GM23338 (cell line): Measurements from ENCODE around the gene C5orf34. TPM values are rescaled to one million over a fixed set of nuclear protein-coding genes. Genes with fewer than 3 reads are reported as not detected.

Source experiments
- ATAC-seq: fragments of 200-7000 bp; cut with Tn5 transposase; 3 replicates; pipeline ENCODE4 v1.9.1; 2020
- DNase-seq: peaks from one replicate; pipeline ENCODE4 v3.0.0-alpha.2; 2015; ENCODE audit warnings: low spot score
- H2AFZ ChIP-seq: fragments of 200-600 bp; sonication (generic); 2 replicates; pipeline ENCODE4 v1.8.0; 2016; ENCODE audit warnings: antibody characterized with exemption, mild to moderate bottlenecking, moderate library complexity
- H3F3A ChIP-seq: fragments of 200-600 bp; sonication (generic); replicated peaks from 2 replicates; pipeline ENCODE4 v1.8.0; 2017; ENCODE audit warnings: antibody characterized with exemption, mixed run types, low read depth
- H3K27ac ChIP-seq: fragments of 200-600 bp; sonication (generic); 2 replicates; pipeline ENCODE4 v1.6.1; 2016; ENCODE audit warnings: low read depth
- H3K27me3 ChIP-seq: fragments of 200-600 bp; sonication (generic); 2 replicates; pipeline ENCODE4 v1.8.0; 2016; ENCODE audit warnings: mild to moderate bottlenecking, mixed run types, moderate library complexity; ENCODE audit not compliant: insufficient read depth
- H3K36me3 ChIP-seq: fragments of 200-600 bp; sonication (generic); 2 replicates; pipeline ENCODE4 v1.8.0; 2016; ENCODE audit warnings: mild to moderate bottlenecking; ENCODE audit not compliant: insufficient read depth
- H3K4me1 ChIP-seq: fragments of 200-600 bp; sonication (generic); 2 replicates; pipeline ENCODE4 v1.8.0; 2016; ENCODE audit warnings: mild to moderate bottlenecking, moderate library complexity; ENCODE audit not compliant: insufficient read depth
- H3K4me2 ChIP-seq: fragments of 200-600 bp; sonication (generic); 2 replicates; pipeline ENCODE4 v1.7.1; 2017; ENCODE audit warnings: mixed run types
- H3K4me3 ChIP-seq: fragments of 200-600 bp; sonication (generic); 2 replicates; pipeline ENCODE4 v1.6.1; 2016; ENCODE audit warnings: mixed run types
- H3K79me2 ChIP-seq: fragments of 200-600 bp; sonication (generic); replicated peaks from 2 replicates; pipeline ENCODE4 v1.8.0; 2017; ENCODE audit warnings: mild to moderate bottlenecking; ENCODE audit not compliant: insufficient read depth
- H3K9me2 ChIP-seq: fragments of 200-600 bp; sonication (generic); 2 replicates; pipeline ENCODE4 v1.8.0; 2017; ENCODE audit not compliant: insufficient read depth
- H4K20me1 ChIP-seq: fragments of 200-600 bp; sonication (generic); replicated peaks from 2 replicates; pipeline ENCODE4 v1.8.0; 2017; ENCODE audit warnings: mild to moderate bottlenecking; ENCODE audit not compliant: insufficient read depth
- H3K27ac Mint-ChIP-seq: 2 replicates; pipeline ENCODE4 v1.8.0; 2020; ENCODE audit warnings: inconsistent platforms, mild to moderate bottlenecking, moderate library complexity, mixed read lengths
- H3K27me3 Mint-ChIP-seq: 3 replicates; pipeline ENCODE4 v1.8.0; 2022; ENCODE audit warnings: low read depth, mild to moderate bottlenecking, moderate library complexity, mixed read lengths, inconsistent platforms; ENCODE audit not compliant: insufficient read depth, poor library complexity
- H3K36me3 Mint-ChIP-seq: 3 replicates; pipeline ENCODE4 v1.8.0; 2021; ENCODE audit warnings: low read depth, mild to moderate bottlenecking, inconsistent platforms, moderate library complexity, mixed read lengths
- H3K4me1 Mint-ChIP-seq: 3 replicates; pipeline ENCODE4 v1.8.0; 2020; ENCODE audit warnings: mild to moderate bottlenecking, inconsistent platforms, mixed read lengths
- H3K4me3 Mint-ChIP-seq: 3 replicates; pipeline ENCODE4 v1.8.0; 2021; ENCODE audit warnings: moderate library complexity, mild to moderate bottlenecking, inconsistent platforms, mixed read lengths
- H3K9me3 Mint-ChIP-seq: 3 replicates; pipeline ENCODE4 v1.8.0; 2020; ENCODE audit warnings: moderate library complexity, mild to moderate bottlenecking, inconsistent platforms, mixed read lengths
- CREB1 ChIP-seq: fragments of 250-450 bp; sonication (Bioruptor Pico); IDR thresholded peaks from 2 replicates; pipeline ENCODE4 v1.5.0; 2020; ENCODE audit warnings: low read depth, mild to moderate bottlenecking, moderate library complexity
- CTCF ChIP-seq, 2 experiments: fragments of 200-600 bp in 1 of 2; sonication (generic) in 1 of 2; conservative IDR thresholded peaks; 2 replicates each; pipeline versions ENCODE4 v1.5.1 to v1.6.1; 2016 to 2017; ENCODE audit warnings: antibody characterized with exemption in 2 of 2, low read depth in 2 of 2, mild to moderate bottlenecking in 2 of 2, moderate library complexity in 1 of 2
- ETS1 ChIP-seq: IDR thresholded peaks from 2 replicates; pipeline ENCODE4 v1.6.1; 2016; ENCODE audit warnings: antibody characterized with exemption
- EZH2 ChIP-seq: fragments of 200-600 bp; sonication (generic); IDR thresholded peaks from one replicate; pipeline ENCODE4 v1.8.0; 2017; ENCODE audit warnings: antibody characterized with exemption, mild to moderate bottlenecking, low read depth; ENCODE audit not compliant: unreplicated experiment
- EZH2phosphoT487 ChIP-seq: fragments of 200-600 bp; sonication (generic); IDR thresholded peaks from one replicate; pipeline ENCODE4 v1.8.1; 2018; ENCODE audit warnings: antibody characterized with exemption; ENCODE audit not compliant: unreplicated experiment
- JUNB ChIP-seq: IDR thresholded peaks from one replicate; pipeline ENCODE4 v1.6.1; 2016; ENCODE audit warnings: antibody characterized with exemption; ENCODE audit not compliant: unreplicated experiment
- NANOG ChIP-seq: IDR thresholded peaks from 2 replicates; pipeline ENCODE4 v1.6.1; 2016; ENCODE audit warnings: antibody characterized with exemption, borderline replicate concordance
- POLR2AphosphoS5 ChIP-seq: IDR thresholded peaks from 2 replicates; pipeline ENCODE4 v1.6.1; 2016; ENCODE audit warnings: antibody characterized with exemption, low read depth
- STAT1 ChIP-seq: IDR thresholded peaks from one replicate; pipeline ENCODE4 v1.6.1; 2016; ENCODE audit warnings: antibody characterized with exemption; ENCODE audit not compliant: unreplicated experiment
- ZNF114 ChIP-seq: fragments of 250-450 bp; sonication (Bioruptor Pico); IDR thresholded peaks from 2 replicates; pipeline ENCODE4 v1.5.0; 2020; ENCODE audit warnings: mild to moderate bottlenecking, moderate library complexity
- ZNF331 ChIP-seq: fragments of 250-450 bp; sonication (Bioruptor Pico); IDR thresholded peaks from 2 replicates; pipeline ENCODE4 v1.5.0; 2020; ENCODE audit warnings: low read depth, mild to moderate bottlenecking, moderate library complexity
- polyA plus RNA-seq: library from polyadenylated mRNA; unstranded; fragments of >200 nt; fragmentation: Nextera tagmentation; extraction: Ambion mirVana; gene quantifications from 2 replicates; pipeline ENCODE4 v1.2.1, GENCODE V29; 2016
- total RNA-seq: library from RNA; depleted of rRNA; stranded (reverse); fragments of >200 nt; shearing (Covaris generic); gene quantifications from 2 replicates; pipeline ENCODE4 v1.2.3, GENCODE V29; 2014
- TF ChIP-seq, protein P1 (sequence below): fragments of 250-450 bp; sonication (Bioruptor Pico); IDR thresholded peaks from 2 replicates; pipeline ENCODE4 v1.5.0; 2020; ENCODE audit warnings: mild to moderate bottlenecking, moderate library complexity
- TF ChIP-seq, protein P2 (sequence below): IDR thresholded peaks from one replicate; pipeline ENCODE4 v1.6.1; 2018; ENCODE audit warnings: antibody characterized with exemption; ENCODE audit not compliant: unreplicated experiment

C5orf34 gene
- total and polyA plus RNA-seq, 2 experiments from 2014 or later: 12.2 to 15.3 TPM

DNA sequence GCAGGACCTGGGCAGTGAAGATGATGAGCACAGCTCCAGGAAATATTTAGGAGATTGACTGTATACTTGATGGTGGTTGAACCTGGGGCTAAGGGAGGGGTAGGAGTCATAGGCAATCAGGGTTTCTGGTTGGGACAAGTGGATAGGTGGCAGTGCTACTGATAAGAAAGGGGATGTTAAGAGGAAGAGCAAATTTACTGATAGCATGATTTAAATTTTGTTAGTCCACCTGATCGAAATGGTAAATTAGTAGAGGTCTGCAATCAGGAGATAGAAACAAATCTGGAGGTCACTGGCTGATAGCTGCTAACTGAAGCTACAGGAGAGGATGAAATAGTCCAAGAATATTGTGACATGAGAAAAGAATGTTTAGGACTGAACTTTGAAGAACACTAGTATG, 5.7 kb upstream of the C5orf34 start:
- peaks cover 5% of the 10 kb centered on the region for H3K4me1 Mint-ChIP-seq
- H3K27me3 Mint-ChIP-seq: peaks cover 3% of the 10 kb centered on the region
- no peak overlapping the region for H3K4me3 ChIP-seq
- H3K36me3 Mint-ChIP-seq: peaks cover 26% of the 10 kb centered on the region
- TF ChIP-seq CREB1 (no peak), EZH2 (no peak), ETS1 (no peak), ZNF114 (CRISPR knock-in tag) (no peak), CTCF (conservative IDR thresholded peaks at IDR 0.05; ENCODE audit: low read depth in 2 of 2) (no peak), JUNB (no peak), EZH2phosphoT487 (no peak), NANOG (no peak), ZNF331 (no peak), POLR2AphosphoS5 (no peak), STAT1 (no peak)
- TF ChIP-seq, protein P1, sequence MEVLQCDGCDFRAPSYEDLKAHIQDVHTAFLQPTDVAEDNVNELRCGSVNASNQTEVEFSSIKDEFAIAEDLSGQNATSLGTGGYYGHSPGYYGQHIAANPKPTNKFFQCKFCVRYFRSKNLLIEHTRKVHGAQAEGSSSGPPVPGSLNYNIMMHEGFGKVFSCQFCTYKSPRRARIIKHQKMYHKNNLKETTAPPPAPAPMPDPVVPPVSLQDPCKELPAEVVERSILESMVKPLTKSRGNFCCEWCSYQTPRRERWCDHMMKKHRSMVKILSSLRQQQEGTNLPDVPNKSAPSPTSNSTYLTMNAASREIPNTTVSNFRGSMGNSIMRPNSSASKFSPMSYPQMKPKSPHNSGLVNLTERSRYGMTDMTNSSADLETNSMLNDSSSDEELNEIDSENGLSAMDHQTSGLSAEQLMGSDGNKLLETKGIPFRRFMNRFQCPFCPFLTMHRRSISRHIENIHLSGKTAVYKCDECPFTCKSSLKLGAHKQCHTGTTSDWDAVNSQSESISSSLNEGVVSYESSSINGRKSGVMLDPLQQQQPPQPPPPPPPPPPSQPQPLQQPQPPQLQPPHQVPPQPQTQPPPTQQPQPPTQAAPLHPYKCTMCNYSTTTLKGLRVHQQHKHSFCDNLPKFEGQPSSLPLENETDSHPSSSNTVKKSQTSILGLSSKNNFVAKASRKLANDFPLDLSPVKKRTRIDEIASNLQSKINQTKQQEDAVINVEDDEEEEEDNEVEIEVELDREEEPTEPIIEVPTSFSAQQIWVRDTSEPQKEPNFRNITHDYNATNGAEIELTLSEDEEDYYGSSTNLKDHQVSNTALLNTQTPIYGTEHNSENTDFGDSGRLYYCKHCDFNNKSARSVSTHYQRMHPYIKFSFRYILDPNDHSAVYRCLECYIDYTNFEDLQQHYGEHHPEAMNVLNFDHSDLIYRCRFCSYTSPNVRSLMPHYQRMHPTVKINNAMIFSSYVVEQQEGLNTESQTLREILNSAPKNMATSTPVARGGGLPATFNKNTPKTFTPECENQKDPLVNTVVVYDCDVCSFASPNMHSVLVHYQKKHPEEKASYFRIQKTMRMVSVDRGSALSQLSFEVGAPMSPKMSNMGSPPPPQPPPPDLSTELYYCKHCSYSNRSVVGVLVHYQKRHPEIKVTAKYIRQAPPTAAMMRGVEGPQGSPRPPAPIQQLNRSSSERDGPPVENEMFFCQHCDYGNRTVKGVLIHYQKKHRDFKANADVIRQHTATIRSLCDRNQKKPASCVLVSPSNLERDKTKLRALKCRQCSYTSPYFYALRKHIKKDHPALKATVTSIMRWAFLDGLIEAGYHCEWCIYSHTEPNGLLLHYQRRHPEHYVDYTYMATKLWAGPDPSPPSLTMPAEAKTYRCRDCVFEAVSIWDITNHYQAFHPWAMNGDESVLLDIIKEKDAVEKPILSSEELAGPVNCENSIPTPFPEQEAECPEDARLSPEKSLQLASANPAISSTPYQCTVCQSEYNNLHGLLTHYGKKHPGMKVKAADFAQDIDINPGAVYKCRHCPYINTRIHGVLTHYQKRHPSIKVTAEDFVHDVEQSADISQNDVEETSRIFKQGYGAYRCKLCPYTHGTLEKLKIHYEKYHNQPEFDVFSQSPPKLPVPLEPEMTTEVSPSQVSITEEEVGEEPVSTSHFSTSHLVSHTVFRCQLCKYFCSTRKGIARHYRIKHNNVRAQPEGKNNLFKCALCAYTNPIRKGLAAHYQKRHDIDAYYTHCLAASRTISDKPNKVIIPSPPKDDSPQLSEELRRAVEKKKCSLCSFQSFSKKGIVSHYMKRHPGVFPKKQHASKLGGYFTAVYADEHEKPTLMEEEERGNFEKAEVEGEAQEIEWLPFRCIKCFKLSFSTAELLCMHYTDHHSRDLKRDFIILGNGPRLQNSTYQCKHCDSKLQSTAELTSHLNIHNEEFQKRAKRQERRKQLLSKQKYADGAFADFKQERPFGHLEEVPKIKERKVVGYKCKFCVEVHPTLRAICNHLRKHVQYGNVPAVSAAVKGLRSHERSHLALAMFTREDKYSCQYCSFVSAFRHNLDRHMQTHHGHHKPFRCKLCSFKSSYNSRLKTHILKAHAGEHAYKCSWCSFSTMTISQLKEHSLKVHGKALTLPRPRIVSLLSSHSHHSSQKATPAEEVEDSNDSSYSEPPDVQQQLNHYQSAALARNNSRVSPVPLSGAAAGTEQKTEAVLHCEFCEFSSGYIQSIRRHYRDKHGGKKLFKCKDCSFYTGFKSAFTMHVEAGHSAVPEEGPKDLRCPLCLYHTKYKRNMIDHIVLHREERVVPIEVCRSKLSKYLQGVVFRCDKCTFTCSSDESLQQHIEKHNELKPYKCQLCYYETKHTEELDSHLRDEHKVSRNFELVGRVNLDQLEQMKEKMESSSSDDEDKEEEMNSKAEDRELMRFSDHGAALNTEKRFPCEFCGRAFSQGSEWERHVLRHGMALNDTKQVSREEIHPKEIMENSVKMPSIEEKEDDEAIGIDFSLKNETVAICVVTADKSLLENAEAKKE (CRISPR knock-in tag): no peak
- TF ChIP-seq, protein P2, sequence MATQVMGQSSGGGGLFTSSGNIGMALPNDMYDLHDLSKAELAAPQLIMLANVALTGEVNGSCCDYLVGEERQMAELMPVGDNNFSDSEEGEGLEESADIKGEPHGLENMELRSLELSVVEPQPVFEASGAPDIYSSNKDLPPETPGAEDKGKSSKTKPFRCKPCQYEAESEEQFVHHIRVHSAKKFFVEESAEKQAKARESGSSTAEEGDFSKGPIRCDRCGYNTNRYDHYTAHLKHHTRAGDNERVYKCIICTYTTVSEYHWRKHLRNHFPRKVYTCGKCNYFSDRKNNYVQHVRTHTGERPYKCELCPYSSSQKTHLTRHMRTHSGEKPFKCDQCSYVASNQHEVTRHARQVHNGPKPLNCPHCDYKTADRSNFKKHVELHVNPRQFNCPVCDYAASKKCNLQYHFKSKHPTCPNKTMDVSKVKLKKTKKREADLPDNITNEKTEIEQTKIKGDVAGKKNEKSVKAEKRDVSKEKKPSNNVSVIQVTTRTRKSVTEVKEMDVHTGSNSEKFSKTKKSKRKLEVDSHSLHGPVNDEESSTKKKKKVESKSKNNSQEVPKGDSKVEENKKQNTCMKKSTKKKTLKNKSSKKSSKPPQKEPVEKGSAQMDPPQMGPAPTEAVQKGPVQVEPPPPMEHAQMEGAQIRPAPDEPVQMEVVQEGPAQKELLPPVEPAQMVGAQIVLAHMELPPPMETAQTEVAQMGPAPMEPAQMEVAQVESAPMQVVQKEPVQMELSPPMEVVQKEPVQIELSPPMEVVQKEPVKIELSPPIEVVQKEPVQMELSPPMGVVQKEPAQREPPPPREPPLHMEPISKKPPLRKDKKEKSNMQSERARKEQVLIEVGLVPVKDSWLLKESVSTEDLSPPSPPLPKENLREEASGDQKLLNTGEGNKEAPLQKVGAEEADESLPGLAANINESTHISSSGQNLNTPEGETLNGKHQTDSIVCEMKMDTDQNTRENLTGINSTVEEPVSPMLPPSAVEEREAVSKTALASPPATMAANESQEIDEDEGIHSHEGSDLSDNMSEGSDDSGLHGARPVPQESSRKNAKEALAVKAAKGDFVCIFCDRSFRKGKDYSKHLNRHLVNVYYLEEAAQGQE: no peak
- DNase-seq: no peak
- H3K9me3 Mint-ChIP-seq: peaks cover 3% of the 10 kb centered on the region
- H3K79me2 ChIP-seq: no peaks in the 10 kb centered on the region
- H3F3A ChIP-seq: no peaks in the 10 kb centered on the region
- no peaks in the 10 kb centered on the region for H4K20me1 ChIP-seq
- H2AFZ ChIP-seq: no peak overlapping the region
- no peak for ATAC-seq
- H3K27ac ChIP-seq: no peak overlapping the region
- H3K9me2 ChIP-seq: no peaks in the 10 kb centered on the region
- H3K27me3 ChIP-seq: no peaks in the 10 kb centered on the region
- H3K27ac Mint-ChIP-seq: no peak overlapping the region
- no peak overlapping the region for H3K4me2 ChIP-seq
- no peaks in the 10 kb centered on the region for H3K36me3 ChIP-seq
- H3K4me3 Mint-ChIP-seq: no peak overlapping the region
- 0 out of 2 replicates have a peak, but pooled peaks cover 4% of the 10 kb centered on the region for H3K4me1 ChIP-seq
